GM19043 (cell line): ENCODE results near the gene FAM180B.
"Not testable (repeated sequence)": the region's sequence is repeated elsewhere in the genome, so short reads cannot be mapped to it uniquely, and the experiment has no call there.

Experiments used
- ATAC-seq: cut with Tn5 transposase; IDR thresholded peaks from one replicate; pipeline ENCODE4 v1.9.1; 2021; ENCODE audit warnings: low read depth; ENCODE audit not compliant: unreplicated experiment

Gene FAM180B

DNA sequence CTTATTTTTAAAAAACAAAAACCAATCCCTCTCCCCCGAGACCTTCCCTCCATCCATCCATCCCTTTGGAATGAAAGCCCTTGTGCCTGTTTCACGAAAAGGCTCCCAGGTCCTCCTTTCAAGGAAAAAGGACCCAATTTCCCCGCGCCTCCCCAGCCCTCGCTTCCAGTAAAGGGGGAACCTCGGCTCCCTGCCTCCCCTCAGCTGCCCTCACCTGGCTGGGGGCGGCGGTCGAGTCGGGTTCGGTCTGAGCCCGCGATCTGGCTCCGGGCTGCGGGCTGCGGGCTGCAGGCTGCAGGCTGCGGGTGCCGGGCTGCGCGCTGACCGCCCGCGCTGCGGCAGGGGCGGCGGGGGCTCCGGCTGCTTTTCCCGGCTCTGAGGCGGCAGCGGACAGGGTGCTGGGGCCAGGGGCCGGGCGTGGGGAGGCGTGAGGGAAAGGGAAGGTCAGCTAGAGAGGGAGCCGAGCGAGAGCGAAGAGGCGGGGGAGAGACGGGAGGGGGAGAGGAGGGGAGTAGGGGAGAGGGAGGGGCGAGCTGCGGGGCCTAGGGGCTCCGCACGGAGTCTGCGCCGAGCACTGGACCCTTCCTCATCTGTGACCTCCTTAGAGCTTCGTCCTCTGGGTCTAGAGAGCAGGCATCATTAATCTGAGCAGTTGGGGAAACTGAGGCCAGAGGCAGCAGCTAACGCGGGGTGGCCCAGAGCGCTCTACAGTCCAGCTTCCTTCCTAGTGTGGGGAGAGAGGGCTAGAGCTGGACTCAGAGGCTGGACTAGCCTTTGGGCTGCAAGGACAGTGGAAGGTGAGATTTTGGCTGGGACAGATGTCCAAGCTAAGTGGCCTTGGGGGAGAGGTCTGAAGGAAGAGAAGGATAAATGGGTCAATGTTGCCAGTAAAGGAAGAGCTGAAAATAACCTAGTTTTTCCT is 7.7 kb downstream of the FAM180B start, which contains the start of gene C1QTNF4:
Gene C1QTNF4 (minus strand): TSS at position 478 of the 922 bp plus-strand sequence. CDS start 3,601 bp downstream, outside the sequence.
- ATAC-seq: no peak

DNA sequence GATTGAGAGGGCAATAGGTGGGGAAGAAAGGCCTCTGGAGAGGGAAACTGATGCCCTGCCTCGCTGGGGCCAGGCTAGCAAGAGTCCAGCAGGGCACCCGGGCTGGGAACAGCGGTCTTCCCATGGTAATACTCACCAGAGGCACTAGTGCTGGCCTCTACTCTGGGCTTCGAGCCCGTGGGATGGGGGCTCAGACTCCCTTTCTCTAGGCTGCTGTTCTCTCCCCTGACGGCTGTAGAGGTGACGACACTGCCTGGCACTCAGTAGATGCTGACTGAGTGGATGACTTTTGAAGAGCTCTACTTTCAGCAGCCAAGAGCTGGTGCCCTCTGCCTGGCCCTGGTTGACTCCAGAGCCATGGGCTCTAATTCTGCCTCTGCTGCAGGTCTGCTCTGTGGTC is 8.6 kb downstream of the FAM180B start:
- no peak for ATAC-seq

- no peak for ATAC-seq
These were observed 9.5 kb downstream of the FAM180B start for GRCh38 chr11:47595967-47596366.

DNA sequence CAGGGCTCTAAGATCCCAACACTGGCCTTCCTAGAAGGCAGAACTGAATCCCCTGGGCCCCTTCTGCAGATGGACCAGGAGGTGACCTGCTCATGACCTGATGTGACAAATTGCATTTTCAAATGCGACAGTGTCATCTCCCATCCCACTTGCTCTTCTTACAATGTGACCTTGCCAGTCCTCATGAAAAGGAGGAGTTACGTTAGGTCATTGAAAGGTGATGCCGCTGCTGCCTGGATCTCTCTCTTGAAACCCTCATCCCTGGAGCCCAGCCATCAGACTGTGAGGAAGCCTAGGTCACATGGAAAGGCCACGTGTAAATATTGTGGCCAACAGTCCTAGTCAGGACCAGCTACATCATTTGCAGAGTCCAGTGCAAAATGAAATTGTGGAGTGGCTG is 13.4 kb downstream of the FAM180B start:
- ATAC-seq: no peak

DNA sequence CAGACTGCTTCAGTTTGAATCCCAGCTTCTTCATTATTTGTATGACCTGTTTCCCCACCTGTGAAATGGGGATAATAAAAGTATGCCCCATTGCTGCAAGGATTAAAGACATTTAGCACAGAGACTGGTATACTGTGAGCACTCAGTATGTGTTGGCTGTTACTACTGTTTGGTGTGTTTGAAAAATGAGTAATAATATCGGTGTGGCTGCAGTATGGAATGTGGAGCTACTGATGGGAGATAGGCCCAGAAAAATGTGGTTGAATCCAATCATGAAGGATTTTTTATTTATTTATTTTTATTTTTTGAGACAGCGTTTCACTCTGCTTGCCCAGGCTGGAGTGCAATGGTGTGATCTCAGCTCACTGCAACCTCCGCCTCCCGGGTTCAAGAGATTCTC is 16.8 kb downstream of the FAM180B start:
- no peak for ATAC-seq

GRCh38 chr11:47605921-47606320 is 19.4 kb downstream of the FAM180B start:
- ATAC-seq: no peak

DNA sequence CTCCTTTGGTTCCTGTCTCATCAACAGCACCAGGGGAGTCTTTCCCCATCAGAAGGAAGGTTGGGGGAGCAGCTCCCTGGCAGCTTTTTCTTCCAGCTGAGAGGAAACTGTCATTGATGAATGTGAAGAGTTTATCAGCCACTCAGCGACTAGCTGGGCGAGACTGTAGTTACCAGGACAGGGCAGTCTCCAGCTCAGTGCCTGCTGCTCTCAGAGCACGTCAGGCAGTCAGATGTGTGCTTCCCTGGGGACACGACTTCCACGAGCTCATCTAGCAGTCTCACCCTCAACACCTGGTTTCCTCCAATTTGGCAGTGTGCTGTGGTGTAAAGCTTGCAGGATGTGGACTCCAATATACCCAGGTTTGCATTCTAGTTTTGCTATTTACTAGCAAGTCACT is 20.3 kb downstream of the FAM180B start:
- ATAC-seq: no peak

- ATAC-seq: no peak
These were observed 20.9 kb downstream of the FAM180B start for GRCh38 chr11:47607380-47607779.

- ATAC-seq: no peak
These were observed 23.2 kb downstream of the FAM180B start for GRCh38 chr11:47609675-47610074.

- peak; percentile 89 for ATAC-seq
These were observed 24.9 kb downstream of the FAM180B start for GRCh38 chr11:47611348-47611794.

- ATAC-seq: no peak
These were observed 28.8 kb downstream of the FAM180B start for GRCh38 chr11:47615249-47615648.

GRCh38 chr11:47616726-47617416 is 30.4 kb downstream of the FAM180B start:
- no peak for ATAC-seq

GRCh38 chr11:47617417-47617809 is 30.9 kb downstream of the FAM180B start:
- ATAC-seq: no peak

DNA sequence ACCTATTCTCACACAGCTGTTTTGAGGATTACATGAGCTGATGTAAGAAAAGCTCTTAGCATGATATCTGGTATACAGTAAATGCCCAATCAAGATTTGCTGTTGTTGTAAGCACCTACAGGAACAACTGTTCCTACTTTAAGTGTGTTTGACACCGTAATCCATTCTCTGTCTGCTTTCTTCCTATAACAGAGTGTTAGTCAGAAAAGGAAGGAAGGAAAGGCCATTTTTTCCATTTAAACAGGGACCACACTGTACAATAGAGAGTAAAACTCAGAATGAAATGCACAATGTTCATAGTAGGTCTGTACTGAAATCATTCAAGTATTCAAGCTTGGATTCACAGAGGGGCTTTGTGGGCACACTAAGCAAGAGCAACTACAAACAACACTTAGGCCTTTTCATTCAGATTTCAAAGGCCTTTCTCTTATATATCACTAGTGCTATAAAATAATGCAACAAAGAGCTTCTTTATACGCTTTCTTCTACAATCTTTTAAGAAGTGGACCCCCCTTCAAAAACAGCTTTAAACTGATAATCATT is 34.4 kb downstream of the FAM180B start:
- ATAC-seq: no peak

GRCh38 chr11:47626234-47626633 is 39.8 kb downstream of the FAM180B start:
- no peak for ATAC-seq

DNA sequence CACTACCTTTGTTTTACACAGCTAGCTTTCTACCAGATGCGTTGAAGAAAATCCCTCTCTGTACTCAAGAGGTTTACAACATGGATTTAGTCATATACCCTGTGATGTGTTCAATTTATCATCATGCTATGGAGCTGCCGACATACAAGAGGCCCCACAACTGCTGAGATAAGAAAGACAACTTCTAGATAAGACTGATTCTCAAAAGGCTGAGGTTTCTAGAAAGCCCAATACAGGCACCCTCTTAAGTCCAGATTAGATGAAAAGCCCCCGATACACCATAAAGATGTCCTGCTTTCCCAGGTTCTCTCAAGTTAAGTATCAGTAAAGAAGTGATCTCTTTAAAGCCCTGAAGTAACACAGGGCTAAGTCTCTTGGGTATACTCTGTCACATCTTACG is 41.5 kb downstream of the FAM180B start:
- no peak for ATAC-seq

DNA sequence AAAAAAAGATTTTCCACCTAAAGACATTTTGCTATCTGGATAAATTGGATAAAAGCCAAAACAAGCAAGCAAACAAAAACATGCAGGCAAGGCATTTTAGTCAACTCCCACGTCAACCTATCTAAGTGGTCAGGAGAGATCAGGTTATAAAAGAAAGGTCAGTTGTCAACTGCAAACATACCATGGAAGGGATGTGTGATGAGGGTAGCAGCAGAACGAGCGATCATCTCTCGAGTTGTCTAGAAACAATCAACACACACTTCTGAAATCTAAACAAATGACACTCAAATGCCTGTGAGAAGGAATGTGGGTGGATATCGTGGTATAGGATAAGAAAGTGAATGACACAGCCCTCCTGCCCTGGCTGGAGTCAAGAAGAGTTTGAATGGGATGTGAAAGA is 45.0 kb downstream of the FAM180B start:
- no peak for ATAC-seq

- not testable (repeated sequence) for ATAC-seq
These were observed 49.9 kb downstream of the FAM180B start for GRCh38 chr11:47636331-47636730.
